SK-N-SH treated with all-trans-retinoic acid at 6 μM for 48 hours (cell line): Measurements from ENCODE around the gene ERAP2.

Experiments
- PATZ1 ChIP-seq: fragments of 250-450 bp; sonication (Bioruptor Pico); IDR thresholded peaks from 2 replicates; pipeline ENCODE4 v1.8.0; 2020; ENCODE audit warnings: mild to moderate bottlenecking, moderate library complexity, borderline replicate concordance
- PPARA ChIP-seq: fragments of 250-450 bp; sonication (Bioruptor Pico); IDR thresholded peaks from 2 replicates; pipeline ENCODE4 v1.5.0; 2020; ENCODE audit warnings: mild to moderate bottlenecking, borderline replicate concordance
- RARB ChIP-seq: fragments of 250-450 bp; sonication (Bioruptor Pico); IDR thresholded peaks from 2 replicates; pipeline ENCODE4 v1.8.0; 2021; ENCODE audit warnings: mild to moderate bottlenecking, moderate library complexity
- TOX ChIP-seq: fragments of 250-450 bp; sonication (Bioruptor Pico); IDR thresholded peaks from 2 replicates; pipeline ENCODE4 v1.8.0; 2021; ENCODE audit warnings: mild to moderate bottlenecking, moderate library complexity, borderline replicate concordance

DNA sequence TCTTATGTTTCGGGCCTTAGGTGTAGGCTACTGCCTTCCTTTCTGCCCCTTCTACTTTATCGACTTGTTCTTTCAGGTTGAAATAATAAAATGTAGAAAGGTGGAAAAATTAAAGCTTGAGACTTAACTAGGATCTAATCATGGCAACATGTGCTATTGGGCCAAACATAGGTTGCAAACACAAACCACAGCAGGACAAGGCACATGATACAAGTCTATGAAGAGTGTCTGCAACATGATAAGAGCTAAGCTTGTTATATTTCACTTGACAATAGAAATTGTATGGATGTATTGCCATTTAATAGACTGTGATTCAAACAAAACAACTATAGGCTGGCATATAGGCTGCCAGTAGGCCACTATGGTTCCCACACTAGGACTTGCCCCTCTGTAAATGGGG lies 1.7 kb upstream of the ERAP2 start:
- TF ChIP-seq RARB (CRISPR knock-in tag) (no peak), TOX (CRISPR knock-in tag) (no peak), PATZ1 (CRISPR knock-in tag) (no peak), PPARA (CRISPR knock-in tag) (no peak)
